ENCODE data around the gene KCNK16. TPM values are rescaled to one million over a fixed set of nuclear protein-coding genes. Genes with fewer than 3 reads are reported as not detected.

Gene KCNK16
- total RNA-seq, 1 donor from 2014 or later: not detected

DNA sequence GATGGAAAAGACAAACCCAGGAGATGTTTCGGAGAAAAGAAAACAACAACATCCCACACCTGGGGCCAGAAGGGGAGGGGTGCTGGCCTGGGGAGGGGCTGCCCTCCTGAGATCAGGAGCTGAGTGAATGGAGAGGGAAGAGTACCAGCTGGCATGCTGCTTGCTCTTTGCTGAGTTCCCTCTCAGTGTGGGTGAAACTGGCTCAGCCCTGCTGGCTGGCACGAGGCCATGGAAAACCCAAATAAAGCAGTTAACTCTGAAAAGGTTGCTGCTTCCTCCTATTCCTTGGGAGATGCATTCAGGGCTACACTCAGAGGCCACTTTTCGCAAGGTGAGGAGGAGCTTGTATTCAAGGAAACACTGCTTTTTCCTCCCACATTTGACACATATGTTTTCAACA lies 8.0 kb upstream of the KCNK16 start:
- Histone ChIP-seq H3K36me3 (ENCODE audit: control insufficient read depth, insufficient read depth, low read length) (no peaks in the 10 kb centered on the region), H3K27me3 (ENCODE audit: control insufficient read depth, insufficient read depth, low read length) (peaks cover 3% of the 10 kb centered on the region), H3K4me3 (ENCODE audit: low read depth, low read length) (no peak overlapping the region)
- DNase-seq (ENCODE audit: low read depth): no peak
- TF ChIP-seq CTCF (IDR thresholded peaks at IDR 0.05; ENCODE audit: insufficient read depth, low read length, poor library complexity, severe bottlenecking): no peak

- DNase-seq (ENCODE audit: low read depth): no peak
- no peaks in the 10 kb centered on the region for H3K36me3 ChIP-seq (ENCODE audit: control insufficient read depth, insufficient read depth, low read length)
- no peak overlapping the region for H3K4me3 ChIP-seq (ENCODE audit: low read depth, low read length)
- peaks cover 3% of the 10 kb centered on the region for H3K27me3 ChIP-seq (ENCODE audit: control insufficient read depth, insufficient read depth, low read length)
- no peak for TF ChIP-seq CTCF (IDR thresholded peaks at IDR 0.05; ENCODE audit: insufficient read depth, low read length, poor library complexity, severe bottlenecking)
These were observed 7.6 kb upstream of the KCNK16 start for GRCh38 chr6:39330057-39330456.

GRCh38 chr6:39328066-39328465 lies 5.6 kb upstream of the KCNK16 start:
- no peak for TF ChIP-seq CTCF (IDR thresholded peaks at IDR 0.05; ENCODE audit: insufficient read depth, low read length, poor library complexity, severe bottlenecking)
- Histone ChIP-seq H3K36me3 (ENCODE audit: control insufficient read depth, insufficient read depth, low read length) (no peaks in the 10 kb centered on the region), H3K27me3 (ENCODE audit: control insufficient read depth, insufficient read depth, low read length) (peaks cover 3% of the 10 kb centered on the region), H3K4me3 (ENCODE audit: low read depth, low read length) (no peak overlapping the region)
- no peak for DNase-seq (ENCODE audit: low read depth)

DNA sequence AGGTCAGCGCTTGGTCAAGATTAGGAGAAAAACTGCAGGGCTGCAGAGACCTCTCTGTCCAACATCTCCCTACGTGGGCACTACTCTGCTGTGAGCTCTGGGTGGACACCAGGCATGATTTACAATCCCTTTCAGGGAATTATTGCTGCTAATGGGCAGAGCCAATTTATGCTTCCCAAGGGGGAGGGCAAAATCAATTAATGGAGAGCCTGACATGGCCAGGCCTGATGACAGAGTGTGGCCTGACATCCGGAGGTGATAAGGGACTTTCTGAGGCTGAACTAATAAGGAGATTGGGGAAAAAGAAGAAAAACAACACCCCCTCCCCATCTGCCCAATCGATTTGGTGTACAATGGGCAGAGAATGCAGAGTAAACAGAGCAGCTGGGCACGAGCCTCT lies 5.0 kb upstream of the KCNK16 start:
- no peaks in the 10 kb centered on the region for H3K36me3 ChIP-seq (ENCODE audit: control insufficient read depth, insufficient read depth, low read length)
- H3K4me3 ChIP-seq (ENCODE audit: low read depth, low read length): no peak overlapping the region
- peaks cover 3% of the 10 kb centered on the region for H3K27me3 ChIP-seq (ENCODE audit: control insufficient read depth, insufficient read depth, low read length)
- TF ChIP-seq CTCF (IDR thresholded peaks at IDR 0.05; ENCODE audit: insufficient read depth, low read length, poor library complexity, severe bottlenecking): no peak
- no peak for DNase-seq (ENCODE audit: low read depth)

DNA sequence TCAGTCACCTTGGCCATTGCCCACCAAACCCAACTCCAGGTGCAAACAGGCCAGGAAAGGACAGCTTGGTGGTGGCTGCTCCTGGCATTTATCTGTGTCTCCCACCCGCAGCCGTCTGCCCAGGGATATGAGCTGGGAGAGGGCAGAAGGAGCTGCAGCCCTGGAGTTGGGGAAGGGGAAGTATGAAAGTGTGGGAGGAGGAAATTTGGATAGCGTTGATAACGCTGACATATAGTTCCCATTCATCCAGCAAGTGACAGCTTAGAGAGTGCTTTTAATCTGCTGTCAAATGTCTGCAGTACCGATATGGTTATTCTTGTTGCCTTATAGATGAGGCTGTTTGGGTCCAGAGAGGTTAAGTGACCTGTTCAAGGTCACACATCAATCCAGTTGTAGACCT lies 741 bp downstream of the KCNK16 start:
- H3K4me3 ChIP-seq (ENCODE audit: low read depth, low read length): no peak overlapping the region
- no peaks in the 10 kb centered on the region for H3K36me3 ChIP-seq (ENCODE audit: control insufficient read depth, insufficient read depth, low read length)
- DNase-seq (ENCODE audit: low read depth): no peak
- TF ChIP-seq CTCF (IDR thresholded peaks at IDR 0.05; ENCODE audit: insufficient read depth, low read length, poor library complexity, severe bottlenecking): no peak
- H3K27me3 ChIP-seq (ENCODE audit: control insufficient read depth, insufficient read depth, low read length): no peaks in the 10 kb centered on the region

DNA sequence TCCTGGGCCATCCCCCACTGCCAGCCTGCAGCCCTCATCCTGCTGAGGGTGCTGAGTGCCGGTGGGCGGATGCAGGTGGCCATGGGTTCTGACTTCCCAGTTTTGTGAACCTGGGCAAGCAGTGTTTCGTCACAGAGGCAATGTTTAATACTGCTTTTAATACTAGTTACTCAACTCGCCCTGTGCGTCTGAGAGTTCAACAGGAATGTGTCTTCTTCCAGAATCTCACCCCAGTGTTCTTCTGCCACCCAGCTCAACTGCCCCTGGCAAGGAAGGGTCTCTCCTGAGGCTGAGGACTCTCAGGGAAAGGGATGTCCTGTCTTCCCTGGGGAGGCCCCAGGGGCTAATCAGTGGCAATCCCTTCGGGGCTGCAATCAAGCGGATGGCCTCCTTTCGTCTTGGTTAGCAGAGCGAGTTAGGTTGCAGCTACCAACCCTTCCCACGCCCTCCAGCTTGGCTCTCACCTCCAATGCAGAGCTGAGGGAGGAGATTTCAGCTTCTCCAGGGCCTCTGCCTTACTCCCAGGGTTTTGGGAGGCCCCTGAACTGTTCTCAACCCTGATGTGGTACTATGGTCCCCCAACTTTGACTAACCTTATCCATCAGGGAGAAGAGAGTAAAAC lies 2.0 kb downstream of the KCNK16 start:
- no peak overlapping the region for H3K4me3 ChIP-seq (ENCODE audit: low read depth, low read length)
- no peaks in the 10 kb centered on the region for H3K36me3 ChIP-seq (ENCODE audit: control insufficient read depth, insufficient read depth, low read length)
- no peak for TF ChIP-seq CTCF (IDR thresholded peaks at IDR 0.05; ENCODE audit: insufficient read depth, low read length, poor library complexity, severe bottlenecking)
- H3K27me3 ChIP-seq (ENCODE audit: control insufficient read depth, insufficient read depth, low read length): peaks cover 4% of the 10 kb centered on the region
- DNase-seq (ENCODE audit: low read depth): no peak
